ENCODE data around the gene HERC3. TPM values are rescaled to one million over a fixed set of nuclear protein-coding genes. Genes with fewer than 3 reads are reported as not detected.

The HERC3 gene
- total RNA-seq, 4 donors from 2014 or later, result 49.6 to 64.3 (median 52.2) TPM

DNA sequence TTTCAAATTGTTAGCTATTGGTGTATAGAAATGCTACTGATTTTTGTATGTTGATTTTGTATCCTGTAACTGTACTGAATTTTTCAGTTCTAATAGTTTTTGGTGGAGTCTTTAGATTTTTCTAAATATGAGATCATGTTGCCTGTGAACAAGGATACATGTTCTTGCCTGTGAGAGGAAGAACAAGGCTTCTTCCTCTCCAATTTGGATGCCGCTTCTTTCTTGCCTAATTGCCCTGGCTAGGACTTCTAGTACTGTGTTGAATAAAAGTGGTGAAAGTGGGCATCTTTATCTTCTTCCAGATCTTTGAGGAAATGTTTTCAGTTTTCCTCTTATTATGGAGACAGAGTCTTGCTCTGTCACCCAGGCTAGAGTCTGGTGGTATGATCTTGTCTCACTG lies 121.5 kb downstream of the HERC3 start:
- no peak for TF ChIP-seq POLR2A (IDR thresholded peaks at IDR 0.05)
- TF ChIP-seq, protein P1, sequence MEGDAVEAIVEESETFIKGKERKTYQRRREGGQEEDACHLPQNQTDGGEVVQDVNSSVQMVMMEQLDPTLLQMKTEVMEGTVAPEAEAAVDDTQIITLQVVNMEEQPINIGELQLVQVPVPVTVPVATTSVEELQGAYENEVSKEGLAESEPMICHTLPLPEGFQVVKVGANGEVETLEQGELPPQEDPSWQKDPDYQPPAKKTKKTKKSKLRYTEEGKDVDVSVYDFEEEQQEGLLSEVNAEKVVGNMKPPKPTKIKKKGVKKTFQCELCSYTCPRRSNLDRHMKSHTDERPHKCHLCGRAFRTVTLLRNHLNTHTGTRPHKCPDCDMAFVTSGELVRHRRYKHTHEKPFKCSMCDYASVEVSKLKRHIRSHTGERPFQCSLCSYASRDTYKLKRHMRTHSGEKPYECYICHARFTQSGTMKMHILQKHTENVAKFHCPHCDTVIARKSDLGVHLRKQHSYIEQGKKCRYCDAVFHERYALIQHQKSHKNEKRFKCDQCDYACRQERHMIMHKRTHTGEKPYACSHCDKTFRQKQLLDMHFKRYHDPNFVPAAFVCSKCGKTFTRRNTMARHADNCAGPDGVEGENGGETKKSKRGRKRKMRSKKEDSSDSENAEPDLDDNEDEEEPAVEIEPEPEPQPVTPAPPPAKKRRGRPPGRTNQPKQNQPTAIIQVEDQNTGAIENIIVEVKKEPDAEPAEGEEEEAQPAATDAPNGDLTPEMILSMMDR (IDR thresholded peaks at IDR 0.05), result no peak
- no peak for DNase-seq (ENCODE audit: low spot score in 2 of 2)
- 39 to 66% methylated on average over 1 of the region's 1 CpG for WGBS, 2 donors
- H3K4me3 ChIP-seq (ENCODE audit: low read depth, poor library complexity, severe bottlenecking), result no peak overlapping the region
- intact Hi-C loops (cut with DNase I; ENCODE audit: low total_unique reads), result no loop called here

DNA sequence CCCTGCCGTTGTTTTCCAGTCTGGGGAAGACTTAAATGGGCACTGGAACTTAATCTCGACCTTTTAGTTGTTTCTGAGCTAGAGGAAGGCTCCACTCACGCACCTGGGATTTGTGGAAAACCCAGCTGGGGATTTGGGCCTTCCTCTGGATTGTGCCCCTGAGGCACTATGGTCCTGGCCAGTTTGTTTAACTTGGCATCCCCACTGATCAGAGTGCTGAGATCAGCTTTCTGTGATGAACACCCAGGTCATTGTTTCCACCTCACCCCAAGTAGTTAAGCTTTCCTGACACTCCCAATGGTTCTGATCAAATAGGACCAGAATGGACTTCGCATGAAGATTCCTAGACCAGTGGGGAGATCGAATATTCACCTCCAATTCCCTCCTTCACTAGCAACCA lies 125.8 kb downstream of the HERC3 start:
- H3K4me3 ChIP-seq (ENCODE audit: low read depth, poor library complexity, severe bottlenecking), result no peak overlapping the region
- no peak for DNase-seq (ENCODE audit: low spot score in 2 of 2)
- no peak for TF ChIP-seq POLR2A (IDR thresholded peaks at IDR 0.05)
- TF ChIP-seq, protein P1 (IDR thresholded peaks at IDR 0.05), result no peak
- 98 to 100% methylated on average over 5 of the region's 5 CpGs for WGBS, 2 donors
- intact Hi-C loops (cut with DNase I; ENCODE audit: low total_unique reads), result no loop called here

DNA sequence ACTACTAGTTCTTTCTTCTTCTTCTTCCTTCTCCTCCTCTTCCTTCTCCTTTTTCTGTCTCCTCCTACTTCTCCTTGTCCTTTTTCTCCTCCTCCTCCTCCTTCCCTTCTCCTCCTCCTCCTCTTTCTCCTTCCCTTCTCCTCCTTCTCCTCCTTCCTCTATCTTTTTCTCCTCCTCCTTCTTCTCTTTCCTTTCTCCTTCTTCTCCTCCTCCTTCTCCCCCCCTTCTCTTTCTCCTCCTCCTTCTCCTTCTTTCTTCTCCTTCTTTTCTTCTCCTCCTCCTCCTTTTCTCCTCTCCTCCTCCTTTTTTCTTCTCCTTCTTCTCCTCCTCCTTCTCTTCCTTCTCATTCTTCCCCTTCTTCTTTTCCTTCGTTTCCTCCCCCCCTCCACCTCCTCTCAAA lies 127.1 kb downstream of the HERC3 start:
- intact Hi-C loops (cut with DNase I; ENCODE audit: low total_unique reads), result no loop called here
- TF ChIP-seq, protein P1 (IDR thresholded peaks at IDR 0.05), result no peak
- TF ChIP-seq POLR2A (IDR thresholded peaks at IDR 0.05), result no peak
- DNase-seq (ENCODE audit: low spot score in 2 of 2), result no peak
- H3K4me3 ChIP-seq (ENCODE audit: low read depth, poor library complexity, severe bottlenecking), result no peak overlapping the region
- 95 to 98% methylated on average over 1 of the region's 1 CpG for WGBS, 2 donors

DNA sequence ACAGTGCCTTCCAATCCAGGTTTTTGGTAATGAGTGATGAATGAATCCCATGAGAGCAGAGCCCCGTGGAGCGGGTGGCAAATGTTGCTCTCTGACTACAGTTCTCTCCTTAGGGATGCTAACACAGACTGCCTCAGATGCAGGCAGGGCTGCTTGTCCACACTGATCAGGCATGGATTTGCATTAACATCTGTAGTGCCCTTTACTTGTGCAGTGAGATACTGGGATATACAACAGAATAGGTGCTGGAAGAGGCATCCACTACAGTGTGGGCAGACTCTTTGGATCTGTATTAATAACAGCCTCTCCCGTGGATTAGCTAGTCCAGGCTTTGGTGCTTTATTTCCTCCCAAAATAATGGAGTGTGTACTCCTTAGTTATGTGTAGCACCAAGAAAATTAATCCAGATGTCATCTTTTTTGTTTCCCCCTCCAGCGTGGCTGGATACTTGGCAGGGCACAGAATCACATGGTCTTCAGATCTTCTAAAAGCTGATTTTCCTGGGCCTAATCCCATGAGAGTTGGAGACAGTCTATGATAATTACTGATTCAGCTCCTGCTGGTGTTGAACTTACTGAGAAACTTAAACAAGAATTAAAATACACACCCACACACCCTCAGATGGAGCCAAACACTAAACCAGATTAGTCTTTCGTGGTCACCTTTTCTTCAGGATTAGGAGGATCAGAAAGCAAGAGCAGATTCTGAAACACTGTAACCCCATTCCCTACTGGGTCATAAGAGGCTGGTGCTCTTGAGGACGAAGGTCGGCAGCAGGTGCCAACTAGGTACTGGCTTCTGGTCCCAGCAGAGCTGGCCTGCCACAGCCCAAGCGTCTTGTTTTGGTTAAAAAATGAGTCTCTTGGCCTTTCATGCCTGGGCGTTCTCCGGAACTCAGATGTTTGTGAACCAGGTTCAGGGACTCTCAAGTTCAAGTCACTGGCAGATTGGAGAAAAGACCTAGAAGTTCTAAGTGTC lies 128.5 kb downstream of the HERC3 start:
- intact Hi-C loops (cut with DNase I; ENCODE audit: low total_unique reads), result no loop called here
- TF ChIP-seq, protein P1 (IDR thresholded peaks at IDR 0.05), result no peak
- TF ChIP-seq POLR2A (IDR thresholded peaks at IDR 0.05), result no peak
- no peak overlapping the region for H3K4me3 ChIP-seq (ENCODE audit: low read depth, poor library complexity, severe bottlenecking)
- 61 to 63% methylated on average over 10 of the region's 10 CpGs for WGBS, 2 donors
- DNase-seq (ENCODE audit: low spot score in 2 of 2), result no peak

DNA sequence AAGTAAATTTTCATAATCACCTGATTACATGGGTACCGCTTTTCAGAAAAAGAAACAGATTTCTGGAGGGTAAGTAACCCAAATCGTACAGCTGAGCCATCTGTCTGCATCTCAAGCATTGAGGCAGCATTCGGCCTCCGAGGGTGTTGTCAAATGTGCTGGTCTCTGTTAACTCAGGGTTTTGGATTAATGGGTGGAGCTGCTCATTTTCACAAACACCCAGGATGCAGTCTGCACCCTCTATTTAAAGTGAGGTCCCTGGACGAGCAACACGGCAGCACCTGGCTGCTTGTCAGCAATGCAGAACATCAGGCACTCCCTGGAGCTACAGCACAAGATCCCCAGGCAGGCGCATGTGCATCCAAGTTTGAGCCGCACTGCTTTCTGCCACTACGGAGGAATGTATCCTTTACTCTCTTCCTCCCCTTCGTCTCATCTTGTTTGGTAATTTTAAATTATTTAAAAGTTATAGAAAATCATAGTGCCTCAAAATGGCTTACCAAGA lies 130.0 kb downstream of the HERC3 start:
- 80 to 92% methylated on average over 10 of the region's 10 CpGs for WGBS, 2 donors
- no peak for DNase-seq (ENCODE audit: low spot score in 2 of 2)
- no peak overlapping the region for H3K4me3 ChIP-seq (ENCODE audit: low read depth, poor library complexity, severe bottlenecking)
- intact Hi-C loops (cut with DNase I; ENCODE audit: low total_unique reads), result no loop called here
- TF ChIP-seq, protein P1 (IDR thresholded peaks at IDR 0.05), result no peak
- no peak for TF ChIP-seq POLR2A (IDR thresholded peaks at IDR 0.05)

All from lower leg skin (tissue), 4 donors.